IMR-90 (cell line): ENCODE data around the gene TRIM38. TPM values are rescaled to one million over a fixed set of nuclear protein-coding genes. Genes with fewer than 3 reads are reported as not detected.
A peak's percentile ranks its signal among the peaks of the same experiment; 100 is the strongest.

ENCODE experiments used
- ATAC-seq: fragments of 200-7000 bp; cut with Tn5 transposase; 2 replicates; pipeline ENCODE4 v1.9.1; 2020; ENCODE audit warnings: low read depth, mild to moderate bottlenecking, moderate library complexity
- BruUV-seq: library from RNA; stranded (reverse); fragments of 400-500 nt; replicated peaks from 2 replicates; lab custom pipeline; 2021; lab: Mats Ljungman, UMichigan
- CTCF ChIA-PET: fragments of 300-600 bp; formaldehyde crosslinking; extraction: SDS; loops from one replicate; lab custom pipeline; 2021; ENCODE audit warnings: antibody characterized with exemption; lab: Yijun Ruan, JAX
- POLR2A ChIA-PET: fragments of 300-600 bp; sonication (Branson Sonifier 250); formaldehyde crosslinking; loops from one replicate; lab custom pipeline; 2022; ENCODE audit warnings: antibody characterized with exemption; ENCODE audit not compliant: unreplicated experiment; lab: Charles Lee
- DNase-seq: peaks from one replicate; pipeline ENCODE4 v3.0.0; 2013
- H2AFZ ChIP-seq: replicated peaks from 2 replicates; pipeline ENCODE3; 2013; ENCODE audit warnings: low read length, mild to moderate bottlenecking; ENCODE audit not compliant: poor library complexity
- H2AK5ac ChIP-seq: 2 replicates; pipeline ENCODE4 v1.6.1; 2013; ENCODE audit warnings: low read depth, low read length, inconsistent platforms
- H2AK9ac ChIP-seq: replicated peaks from 2 replicates; pipeline ENCODE3; 2013; ENCODE audit warnings: mild to moderate bottlenecking, low read depth, low read length, moderate library complexity; ENCODE audit not compliant: poor library complexity
- H2BK120ac ChIP-seq: 2 replicates; pipeline ENCODE4 v1.6.1; 2013; ENCODE audit warnings: low read depth, low read length, inconsistent platforms
- H2BK15ac ChIP-seq: 3 replicates; pipeline ENCODE4 v1.6.1; 2013; ENCODE audit warnings: low read depth, low read length, inconsistent platforms
- H2BK20ac ChIP-seq: 2 replicates; pipeline ENCODE4 v1.6.1; 2013; ENCODE audit warnings: low read depth, mild to moderate bottlenecking, inconsistent platforms, low read length, moderate library complexity
- H2BK5ac ChIP-seq: 2 replicates; pipeline ENCODE4 v1.6.1; 2013; ENCODE audit warnings: mild to moderate bottlenecking, low read depth, low read length, inconsistent platforms; ENCODE audit not compliant: poor library complexity, severe bottlenecking
- H3K14ac ChIP-seq: replicated peaks from 2 replicates; pipeline ENCODE4 v1.6.1; 2013; ENCODE audit warnings: low read depth, low read length, inconsistent platforms
- H3K18ac ChIP-seq: 2 replicates; pipeline ENCODE4 v1.6.1; 2013; ENCODE audit warnings: low read depth, low read length, control low read depth
- H3K23ac ChIP-seq: 2 replicates; pipeline ENCODE4 v1.6.1; 2013; ENCODE audit warnings: low read depth, low read length, inconsistent platforms
- H3K27ac ChIP-seq: 2 replicates; pipeline ENCODE4 v1.5.1; 2013; ENCODE audit warnings: mild to moderate bottlenecking, control low read depth, low read length; ENCODE audit not compliant: insufficient read depth
- H3K27me3 ChIP-seq: 2 replicates; pipeline ENCODE4 v1.6.1; 2013; ENCODE audit warnings: low read length; ENCODE audit not compliant: control insufficient read depth, insufficient read depth
- H3K36me3 ChIP-seq: 2 replicates; pipeline ENCODE4 v1.6.1; 2013; ENCODE audit warnings: low read length, mixed read lengths; ENCODE audit not compliant: control insufficient read depth, insufficient read depth
- H3K4ac ChIP-seq: 2 replicates; pipeline ENCODE4 v1.6.1; 2013; ENCODE audit warnings: low read depth, low read length, inconsistent platforms
- H3K4me1 ChIP-seq: 2 replicates; pipeline ENCODE4 v1.6.1; 2013; ENCODE audit warnings: low read length, mixed read lengths; ENCODE audit not compliant: control insufficient read depth, insufficient read depth
- H3K4me2 ChIP-seq: 2 replicates; pipeline ENCODE4 v1.6.1; 2013; ENCODE audit warnings: low read depth, mild to moderate bottlenecking, control low read depth, low read length, moderate library complexity
- H3K4me3 ChIP-seq: 2 replicates; pipeline ENCODE4 v1.5.1; 2013; ENCODE audit warnings: low read depth, mild to moderate bottlenecking, control low read depth, low read length, moderate library complexity; ENCODE audit not compliant: insufficient read depth
- H3K56ac ChIP-seq: 2 replicates; pipeline ENCODE4 v1.6.1; 2013; ENCODE audit warnings: low read length, inconsistent platforms; ENCODE audit not compliant: insufficient read depth; ENCODE audit errors: extremely low read depth
- H3K79me1 ChIP-seq, 2 experiments: 2 replicates each; pipeline ENCODE4 v1.6.1; 2013; ENCODE audit warnings: low read length in 2 of 2, inconsistent platforms in 1 of 2, low read depth in 1 of 2
- H3K9ac ChIP-seq: 2 replicates; pipeline ENCODE4 v1.6.1; 2013; ENCODE audit warnings: low read depth, low read length, control low read depth
- H3K9me1 ChIP-seq: 2 replicates; pipeline ENCODE4 v1.6.1; 2013; ENCODE audit warnings: low read length, inconsistent platforms; ENCODE audit not compliant: insufficient read depth
- H3K9me3 ChIP-seq: 2 replicates; pipeline ENCODE4 v1.6.1; 2013; ENCODE audit warnings: low read length; ENCODE audit not compliant: control insufficient read depth, insufficient read depth
- H4K20me1 ChIP-seq: 2 replicates; pipeline ENCODE4 v1.6.1; 2013; ENCODE audit warnings: low read length, inconsistent platforms; ENCODE audit not compliant: insufficient read depth
- H4K5ac ChIP-seq: 2 replicates; pipeline ENCODE4 v1.6.1; 2013; ENCODE audit warnings: mild to moderate bottlenecking, low read depth, low read length, control low read depth
- H4K8ac ChIP-seq, 2 experiments: 2 replicates each; pipeline ENCODE4 v1.6.1; 2013; ENCODE audit warnings: low read depth in 2 of 2, low read length in 2 of 2, control low read depth in 1 of 2, inconsistent platforms in 1 of 2
- H4K91ac ChIP-seq: 2 replicates; pipeline ENCODE4 v1.6.1; 2013; ENCODE audit warnings: low read depth, low read length, inconsistent platforms; ENCODE audit not compliant: insufficient read depth
- CEBPB ChIP-seq: IDR thresholded peaks from 2 replicates; pipeline ENCODE4 v1.6.1; 2012; ENCODE audit warnings: low read depth, low read length, improper control_type of control experiment
- CTCF ChIP-seq: conservative IDR thresholded peaks from 2 replicates; pipeline ENCODE4 v1.5.1; 2012; ENCODE audit warnings: mild to moderate bottlenecking, low read depth, low read length, improper control_type of control experiment
- MAZ ChIP-seq: IDR thresholded peaks from 2 replicates; pipeline ENCODE4 v1.6.1; 2012; ENCODE audit warnings: low read depth, mild to moderate bottlenecking, low read length, improper control_type of control experiment, moderate library complexity, borderline replicate concordance
- RCOR1 ChIP-seq: IDR thresholded peaks from 2 replicates; pipeline ENCODE4 v1.6.1; 2012; ENCODE audit warnings: mild to moderate bottlenecking, low read length, improper control_type of control experiment; ENCODE audit not compliant: insufficient replicate concordance
- WGBS, 2 experiments: methylation state at CpG; one replicate each; pipeline versions ENCODE4 v1.1.5 to v1.1.7; 2013; ENCODE audit warnings: missing lambda C conversion rate in 2 of 2; ENCODE audit not compliant: insufficient read length in 1 of 2; ENCODE audit errors: extremely low coverage in 2 of 2; 5-methylcytosine and 5-hydroxymethylcytosine counted together
- dilution Hi-C: fragments of 300-500 bp; cut with HindIII; formaldehyde crosslinking; loops from one replicate; pipeline ENCODE4 v1.14.3; 2018; ENCODE audit warnings: low sequenced_read_pairs; ENCODE audit not compliant: unreplicated experiment
- in situ Hi-C: fragments of 300-500 bp; cut with MboI; formaldehyde crosslinking; loops from 3 replicates; pipeline ENCODE4 v1.14.3; 2019; ENCODE audit warnings: low sequenced_read_pairs, inconsistent platforms, mixed read lengths
- intact Hi-C: fragments of 100-400 bp; cut with micrococcal nuclease; formaldehyde crosslinking; loops from 2 replicates; pipeline ENCODE4 v1.10.0; 2022
- polyA plus RNA-seq, 3 experiments: library from polyadenylated mRNA; depleted of rRNA; stranded (reverse); fragments of >200 nt; gene quantifications; 2 replicates each; pipeline ENCODE4 v1.2.3, GENCODE V29; 2012; ENCODE audit warnings: low replicate concordance in 1 of 3
- total RNA-seq: library from RNA; depleted of rRNA; stranded (reverse); fragments of >200 nt; gene quantifications from 2 replicates; pipeline ENCODE4 v1.2.3, GENCODE V29; 2012

The TRIM38 gene
- total and polyA plus RNA-seq, 2 of the 4 experiments (the other 2 are of a cell fraction) = 4.1 to 6.3 TPM

GRCh38 chr6:25913741-25914140 lies 48.9 kb upstream of the TRIM38 start (continued):
- TF ChIP-seq CTCF (no peak), RCOR1 (no peak), CEBPB (no peak), MAZ (no peak)

GRCh38 chr6:25916330-25916729 lies 46.3 kb upstream of the TRIM38 start:
- no peak overlapping the region for H3K4me2 ChIP-seq
- ATAC-seq (no peak), DNase-seq (no peak)
- H4K5ac ChIP-seq = no peak overlapping the region
- no peak overlapping the region for H2BK20ac ChIP-seq
- H3K4me1 ChIP-seq = no peaks in the 10 kb centered on the region
- H2AK9ac ChIP-seq = no peak overlapping the region
- H3K18ac ChIP-seq = no peak overlapping the region
- H4K8ac ChIP-seq = no peak overlapping the region
- WGBS, 2 experiments = 50% methylated on average over 1 of the region's 3 CpGs; no CpG with 5 or more reads in 1 of the 2 experiments
- no peaks in the 10 kb centered on the region for H3K36me3 ChIP-seq
- no peaks in the 10 kb centered on the region for H3K9me3 ChIP-seq
- dilution Hi-C loops (no loop called here), in situ Hi-C loops (no loop called here), intact Hi-C loops (no loop called here)
- H3K56ac ChIP-seq = no peak overlapping the region
- H4K20me1 ChIP-seq = no peaks in the 10 kb centered on the region
- no peaks in the 10 kb centered on the region for H3K27me3 ChIP-seq
- no peaks in the 10 kb centered on the region for H3K9me1 ChIP-seq
- POLR2A ChIA-PET = no interaction called here
- H2AK5ac ChIP-seq = no peak overlapping the region
- H2AFZ ChIP-seq = no peak overlapping the region
- BruUV-seq = no TSS peak
- no peak overlapping the region for H2BK15ac ChIP-seq
- no peaks in the 10 kb centered on the region for H3K79me1 ChIP-seq
- no peak overlapping the region for H3K14ac ChIP-seq
- H4K91ac ChIP-seq = no peak overlapping the region
- no peak overlapping the region for H3K9ac ChIP-seq
- CTCF ChIA-PET = no interaction called here
- H2BK5ac ChIP-seq = no peak overlapping the region
- no peak overlapping the region for H2BK120ac ChIP-seq
- H3K4ac ChIP-seq = no peak overlapping the region
- TF ChIP-seq MAZ (no peak), CEBPB (0 out of 2 replicates have a peak, but pooled peaks have one; percentile 7)
- no peak overlapping the region for H3K4me3 ChIP-seq
- no peak overlapping the region for H3K27ac ChIP-seq
- H3K23ac ChIP-seq = no peak overlapping the region
